ENCODE data around the gene SLC30A4. TPM values are rescaled to one million over a fixed set of nuclear protein-coding genes. Genes with fewer than 3 reads are reported as not detected.
"Not testable (repeated sequence)": the region's sequence is repeated elsewhere in the genome, so short reads cannot be mapped to it uniquely, and the experiment has no call there.

SLC30A4 gene
- total RNA-seq, 2 donors from 2014 or later: 4.1 to 4.9 TPM

DNA sequence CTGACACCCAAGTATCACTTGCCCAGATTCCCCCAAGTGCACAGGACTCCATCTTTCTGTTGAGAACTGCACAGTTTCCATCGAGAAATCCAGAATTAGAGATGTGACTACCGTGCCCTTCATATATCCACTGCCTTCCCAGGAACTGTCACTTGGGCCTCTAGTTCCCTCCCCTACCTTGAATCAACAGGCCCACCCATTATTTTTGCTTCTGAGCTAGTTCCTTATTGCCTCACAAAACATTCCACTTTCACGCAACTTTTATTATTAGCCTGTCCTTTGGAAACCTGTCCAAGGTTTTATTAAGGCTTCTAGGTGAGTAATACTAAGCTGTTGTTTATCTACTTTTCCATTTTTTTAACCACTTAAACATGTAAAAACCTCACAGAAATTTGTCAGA, 17.1 kb upstream of the SLC30A4 start:
- no peaks in the 10 kb centered on the region for H3K36me3 ChIP-seq
- H3K27ac ChIP-seq: no peak overlapping the region
- no peak for DNase-seq (ENCODE audit: low spot score)
- no peaks in the 10 kb centered on the region for H3K4me1 ChIP-seq
- TF ChIP-seq, protein P1, sequence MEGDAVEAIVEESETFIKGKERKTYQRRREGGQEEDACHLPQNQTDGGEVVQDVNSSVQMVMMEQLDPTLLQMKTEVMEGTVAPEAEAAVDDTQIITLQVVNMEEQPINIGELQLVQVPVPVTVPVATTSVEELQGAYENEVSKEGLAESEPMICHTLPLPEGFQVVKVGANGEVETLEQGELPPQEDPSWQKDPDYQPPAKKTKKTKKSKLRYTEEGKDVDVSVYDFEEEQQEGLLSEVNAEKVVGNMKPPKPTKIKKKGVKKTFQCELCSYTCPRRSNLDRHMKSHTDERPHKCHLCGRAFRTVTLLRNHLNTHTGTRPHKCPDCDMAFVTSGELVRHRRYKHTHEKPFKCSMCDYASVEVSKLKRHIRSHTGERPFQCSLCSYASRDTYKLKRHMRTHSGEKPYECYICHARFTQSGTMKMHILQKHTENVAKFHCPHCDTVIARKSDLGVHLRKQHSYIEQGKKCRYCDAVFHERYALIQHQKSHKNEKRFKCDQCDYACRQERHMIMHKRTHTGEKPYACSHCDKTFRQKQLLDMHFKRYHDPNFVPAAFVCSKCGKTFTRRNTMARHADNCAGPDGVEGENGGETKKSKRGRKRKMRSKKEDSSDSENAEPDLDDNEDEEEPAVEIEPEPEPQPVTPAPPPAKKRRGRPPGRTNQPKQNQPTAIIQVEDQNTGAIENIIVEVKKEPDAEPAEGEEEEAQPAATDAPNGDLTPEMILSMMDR (IDR thresholded peaks at IDR 0.05): no peak
- no peaks in the 10 kb centered on the region for H3K27me3 ChIP-seq
- H3K4me3 ChIP-seq: no peak overlapping the region
- no peaks in the 10 kb centered on the region for H3K9me3 ChIP-seq

DNA sequence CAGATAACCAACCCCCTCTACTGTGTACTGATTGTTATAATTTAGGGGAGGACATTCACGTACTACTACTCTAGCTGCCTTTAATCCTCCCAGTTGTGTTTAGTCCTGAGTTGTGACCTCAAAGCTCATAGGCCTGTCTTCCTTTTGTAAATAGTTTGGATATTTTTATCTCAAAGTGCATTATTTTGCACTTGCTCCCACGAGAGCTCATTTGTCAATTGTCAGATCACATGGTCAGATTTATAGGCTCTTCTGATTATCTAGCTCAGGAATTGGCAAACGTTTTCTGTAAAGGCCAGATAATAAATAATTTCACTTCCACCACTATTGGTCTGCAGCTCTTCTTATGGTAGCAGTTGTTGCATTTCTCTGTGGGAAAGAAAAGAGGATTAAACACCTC, 14.4 kb upstream of the SLC30A4 start:
- TF ChIP-seq, protein P1 (IDR thresholded peaks at IDR 0.05): no peak
- DNase-seq (ENCODE audit: low spot score): no peak
- Histone ChIP-seq H3K9me3 (no peaks in the 10 kb centered on the region), H3K27ac (no peak overlapping the region), H3K27me3 (no peaks in the 10 kb centered on the region), H3K4me1 (no peaks in the 10 kb centered on the region), H3K4me3 (no peak overlapping the region), H3K36me3 (no peaks in the 10 kb centered on the region)

DNA sequence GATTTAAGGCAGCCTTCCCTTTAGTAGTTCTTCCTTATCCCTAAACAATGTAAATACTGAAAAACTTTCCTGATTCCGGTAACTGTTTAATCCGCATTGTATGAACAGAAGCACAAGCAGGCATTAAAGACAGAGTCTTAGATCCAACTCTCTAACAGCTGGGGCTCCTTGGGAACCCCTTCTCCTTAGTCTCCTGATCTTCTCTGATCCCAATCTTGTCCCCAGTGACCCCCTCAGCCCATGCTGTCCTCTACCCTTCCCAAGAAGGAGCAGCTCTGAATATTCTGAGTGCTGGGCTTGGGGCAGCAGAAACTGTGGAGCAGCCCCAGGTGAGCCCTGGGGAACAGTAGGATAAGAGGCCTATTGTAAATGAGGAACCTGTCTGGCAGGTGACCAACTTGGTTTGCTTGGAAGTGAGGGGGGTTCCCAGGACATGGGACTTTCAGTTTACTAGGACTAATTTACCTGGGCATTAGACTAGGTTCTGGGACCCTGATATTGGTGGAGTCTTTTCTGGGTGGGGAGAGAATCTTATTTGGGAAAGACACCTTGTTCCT, 13.0 kb upstream of the SLC30A4 start:
- no peaks in the 10 kb centered on the region for H3K27me3 ChIP-seq
- H3K9me3 ChIP-seq: no peaks in the 10 kb centered on the region
- H3K27ac ChIP-seq: no peak overlapping the region
- no peaks in the 10 kb centered on the region for H3K4me1 ChIP-seq
- no peak overlapping the region for H3K4me3 ChIP-seq
- no peaks in the 10 kb centered on the region for H3K36me3 ChIP-seq
- TF ChIP-seq, protein P1 (IDR thresholded peaks at IDR 0.05): no peak
- no peak for DNase-seq (ENCODE audit: low spot score)

DNA sequence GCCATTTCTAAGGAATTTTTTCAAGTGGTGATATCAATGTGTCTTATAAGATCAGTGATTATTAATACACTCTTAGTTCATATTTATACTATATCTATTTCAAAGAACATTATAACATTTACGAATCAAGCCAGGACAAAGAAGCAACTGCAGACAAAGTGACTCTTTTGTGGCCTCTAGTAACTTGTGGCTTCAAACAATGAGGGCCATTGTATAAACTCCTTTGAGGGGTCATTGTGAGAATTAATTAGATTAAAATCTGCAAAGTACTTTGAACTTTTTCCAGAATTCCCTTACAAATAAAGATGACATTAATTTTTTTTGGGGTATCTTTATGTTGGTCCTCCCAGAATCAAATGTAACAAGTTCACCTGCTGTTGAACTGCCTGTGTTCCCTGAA, 12.3 kb upstream of the SLC30A4 start:
- H3K27ac ChIP-seq: no peak overlapping the region
- no peaks in the 10 kb centered on the region for H3K9me3 ChIP-seq
- no peaks in the 10 kb centered on the region for H3K4me1 ChIP-seq
- no peak overlapping the region for H3K4me3 ChIP-seq
- TF ChIP-seq, protein P1 (IDR thresholded peaks at IDR 0.05): no peak
- H3K36me3 ChIP-seq: no peaks in the 10 kb centered on the region
- H3K27me3 ChIP-seq: no peaks in the 10 kb centered on the region
- DNase-seq (ENCODE audit: low spot score): no peak

DNA sequence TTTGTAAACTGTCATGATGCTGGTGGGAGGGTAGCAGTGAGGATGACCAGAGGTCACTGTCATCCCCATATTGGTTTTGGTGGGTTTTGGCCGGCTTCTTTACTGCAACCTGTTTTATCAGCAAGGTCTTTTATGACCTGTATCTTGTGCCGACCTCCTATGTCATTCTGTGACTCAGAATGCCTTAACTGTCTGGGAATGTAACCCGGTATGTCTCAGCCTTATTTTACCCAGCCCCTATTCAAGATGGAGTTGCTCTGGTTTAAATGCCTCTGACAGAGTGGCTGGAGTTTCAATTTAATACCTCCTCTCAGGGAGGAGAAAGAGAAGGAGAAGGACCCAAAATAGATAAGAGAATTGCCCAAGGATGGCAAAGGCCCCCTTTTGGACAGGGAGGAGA, 10.3 kb upstream of the SLC30A4 start:
- not testable (repeated sequence) for H3K4me3 ChIP-seq; H3K9me3 ChIP-seq; H3K27me3 ChIP-seq; H3K27ac ChIP-seq; DNase-seq (ENCODE audit: low spot score); H3K4me1 ChIP-seq; H3K36me3 ChIP-seq

DNA sequence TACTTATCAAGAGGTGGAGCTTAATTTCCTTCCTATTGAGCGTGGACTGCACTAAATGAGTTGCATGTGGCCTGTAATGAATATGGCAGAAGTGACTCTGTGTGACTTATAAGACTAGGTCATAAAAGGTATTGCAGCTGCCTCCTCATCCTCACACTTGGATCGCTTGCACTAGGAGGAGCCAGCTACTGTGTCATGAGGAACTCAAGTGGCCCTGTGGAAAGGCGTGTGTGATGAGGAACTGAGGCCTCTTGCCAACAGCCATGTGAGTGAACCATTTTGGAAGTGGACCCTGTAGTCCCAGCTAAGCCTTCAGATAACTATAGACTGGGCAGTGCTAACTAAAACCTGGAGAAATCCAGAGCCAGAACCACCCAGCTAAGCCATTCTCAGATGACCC, 7.1 kb upstream of the SLC30A4 start:
- Histone ChIP-seq H3K36me3 (no peaks in the 10 kb centered on the region), H3K9me3 (no peaks in the 10 kb centered on the region), H3K4me1 (no peaks in the 10 kb centered on the region), H3K27ac (no peak overlapping the region), H3K27me3 (no peaks in the 10 kb centered on the region), H3K4me3 (no peak overlapping the region)
- no peak for DNase-seq (ENCODE audit: low spot score)
- TF ChIP-seq, protein P1 (IDR thresholded peaks at IDR 0.05): no peak

Measured in right atrium auricular region (tissue), 2 donors.